SK-N-SH treated with all-trans-retinoic acid at 6 μM for 48 hours (cell line): ENCODE results near the gene SLF1.

Source experiments
- ARNTL ChIP-seq: fragments of 450-650 bp; formaldehyde crosslinking; IDR thresholded peaks from 2 replicates; pipeline ENCODE4 v1.5.0; 2020; ENCODE audit warnings: low read depth, mild to moderate bottlenecking, moderate library complexity, borderline replicate concordance
- BACH2 ChIP-seq: fragments of 250-450 bp; sonication (Bioruptor Pico); IDR thresholded peaks from 2 replicates; pipeline ENCODE4 v1.9.0; 2021; ENCODE audit warnings: mild to moderate bottlenecking, borderline replicate concordance
- CREB5 ChIP-seq: fragments of 250-450 bp; sonication (Bioruptor Pico); IDR thresholded peaks from 2 replicates; pipeline ENCODE4 v1.5.1; 2020; ENCODE audit warnings: low read depth, mild to moderate bottlenecking, moderate library complexity
- ESRRG ChIP-seq: fragments of 250-450 bp; sonication (Bioruptor Pico); IDR thresholded peaks from 2 replicates; pipeline ENCODE4 v1.6.1; 2021; ENCODE audit warnings: mild to moderate bottlenecking
- ISL1 ChIP-seq: fragments of 250-450 bp; sonication (Bioruptor Pico); IDR thresholded peaks from 2 replicates; pipeline ENCODE4 v2.1.2; 2022; ENCODE audit warnings: mild to moderate bottlenecking, moderate library complexity
- OSR1 ChIP-seq: fragments of 250-450 bp; sonication (Bioruptor Pico); IDR thresholded peaks from 2 replicates; pipeline ENCODE4 v1.8.0; 2022; ENCODE audit warnings: moderate library complexity, mild to moderate bottlenecking, inconsistent platforms
- PATZ1 ChIP-seq: fragments of 250-450 bp; sonication (Bioruptor Pico); IDR thresholded peaks from 2 replicates; pipeline ENCODE4 v1.8.0; 2020; ENCODE audit warnings: mild to moderate bottlenecking, moderate library complexity, borderline replicate concordance
- RARB ChIP-seq: fragments of 250-450 bp; sonication (Bioruptor Pico); IDR thresholded peaks from 2 replicates; pipeline ENCODE4 v1.8.0; 2021; ENCODE audit warnings: mild to moderate bottlenecking, moderate library complexity
- TCF4 ChIP-seq: fragments of 250-450 bp; sonication (Bioruptor Pico); IDR thresholded peaks from 2 replicates; pipeline ENCODE4 v1.8.0; 2021; ENCODE audit warnings: mild to moderate bottlenecking, moderate library complexity, borderline replicate concordance
- TOX ChIP-seq: fragments of 250-450 bp; sonication (Bioruptor Pico); IDR thresholded peaks from 2 replicates; pipeline ENCODE4 v1.8.0; 2021; ENCODE audit warnings: mild to moderate bottlenecking, moderate library complexity, borderline replicate concordance
- TSHZ2 ChIP-seq: fragments of 250-450 bp; sonication (Bioruptor Pico); IDR thresholded peaks from 2 replicates; pipeline ENCODE4 v1.5.0; 2020; ENCODE audit warnings: mild to moderate bottlenecking, moderate library complexity
- ZFP30 ChIP-seq: fragments of 450-650 bp; formaldehyde crosslinking; IDR thresholded peaks from 2 replicates; pipeline ENCODE4 v1.5.0; 2022; ENCODE audit warnings: mild to moderate bottlenecking, moderate library complexity
- ZNF70 ChIP-seq: fragments of 450-650 bp; formaldehyde crosslinking; IDR thresholded peaks from 2 replicates; pipeline ENCODE4 v1.5.0; 2020; ENCODE audit warnings: mild to moderate bottlenecking, moderate library complexity

DNA sequence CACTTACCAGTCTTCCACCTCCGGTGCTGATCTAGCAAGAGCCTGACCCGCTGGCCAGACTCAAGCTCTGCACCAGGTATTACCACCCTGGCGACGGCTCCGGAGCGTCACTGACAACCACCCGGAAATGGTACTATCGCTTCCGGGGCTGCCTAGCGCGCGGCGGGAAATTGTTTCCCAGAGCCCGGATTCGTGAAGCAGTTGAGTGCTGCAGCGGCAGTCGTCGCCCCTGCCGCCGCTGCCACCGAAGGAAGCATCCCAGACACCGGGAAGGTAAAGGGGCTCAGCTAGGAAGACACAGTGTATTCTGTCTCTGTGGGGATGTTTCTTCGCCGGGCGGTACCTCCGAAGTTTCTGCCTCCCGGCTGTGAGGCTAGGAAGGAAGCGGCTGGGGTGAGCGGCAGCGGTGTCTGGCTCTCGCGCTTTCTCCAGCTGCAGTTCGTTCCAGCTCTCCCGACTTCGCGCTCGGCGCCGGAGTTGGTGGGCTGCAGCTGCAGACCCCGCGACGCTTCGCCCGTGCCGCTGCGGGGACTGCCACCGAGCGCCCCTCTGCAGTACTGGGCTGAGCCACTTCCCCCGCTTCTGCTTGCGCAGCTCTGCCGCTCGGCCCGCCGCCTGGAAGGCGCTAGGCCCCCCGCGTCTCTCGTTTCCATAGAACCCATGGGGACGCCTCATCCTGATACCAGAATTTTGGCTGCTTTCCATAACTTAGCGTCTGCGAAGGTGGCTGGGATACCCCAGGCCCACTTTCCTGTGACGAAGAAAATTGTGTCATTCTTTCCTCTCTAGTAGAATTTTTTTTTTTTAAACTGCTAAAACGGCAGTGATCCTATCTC, at the start of gene SLF1, which contains the start of gene KIAA0825:
- TF ChIP-seq ARNTL (CRISPR knock-in tag) (no peak), CREB5 (CRISPR knock-in tag) (no peak), PATZ1 (CRISPR knock-in tag) (no peak), ZFP30 (CRISPR knock-in tag) (no peak), ISL1 (CRISPR knock-in tag) (no peak), ESRRG (CRISPR knock-in tag) (no peak), OSR1 (CRISPR knock-in tag) (no peak), TSHZ2 (CRISPR knock-in tag) (no peak), ZNF70 (CRISPR knock-in tag) (no peak), TCF4 (no peak), RARB (CRISPR knock-in tag) (no peak), TOX (no peak), BACH2 (CRISPR knock-in tag) (no peak)
